KOPT-K1 (cell line): Measurements from ENCODE around the gene LCE1F.

Source experiments
- H3K27ac ChIP-seq: fragments of 200-600 bp; sonication (generic); 2 replicates; pipeline ENCODE4 v1.5.1; 2016; ENCODE audit warnings: antibody characterized with exemption, mild to moderate bottlenecking, low read depth, low read length; ENCODE audit not compliant: poor library complexity, severe bottlenecking
- H3K36me3 ChIP-seq: fragments of 200-600 bp; sonication (generic); 2 replicates; pipeline ENCODE4 v1.5.1; 2017; ENCODE audit warnings: antibody characterized with exemption, mild to moderate bottlenecking, low read length, moderate library complexity; ENCODE audit not compliant: insufficient read depth
- H3K9me3 ChIP-seq: fragments of 200-600 bp; sonication (generic); 2 replicates; pipeline ENCODE4 v1.5.1; 2017; ENCODE audit warnings: antibody characterized with exemption, low read length, mild to moderate bottlenecking; ENCODE audit not compliant: insufficient read depth, poor library complexity, severe bottlenecking

Gene LCE1F

DNA sequence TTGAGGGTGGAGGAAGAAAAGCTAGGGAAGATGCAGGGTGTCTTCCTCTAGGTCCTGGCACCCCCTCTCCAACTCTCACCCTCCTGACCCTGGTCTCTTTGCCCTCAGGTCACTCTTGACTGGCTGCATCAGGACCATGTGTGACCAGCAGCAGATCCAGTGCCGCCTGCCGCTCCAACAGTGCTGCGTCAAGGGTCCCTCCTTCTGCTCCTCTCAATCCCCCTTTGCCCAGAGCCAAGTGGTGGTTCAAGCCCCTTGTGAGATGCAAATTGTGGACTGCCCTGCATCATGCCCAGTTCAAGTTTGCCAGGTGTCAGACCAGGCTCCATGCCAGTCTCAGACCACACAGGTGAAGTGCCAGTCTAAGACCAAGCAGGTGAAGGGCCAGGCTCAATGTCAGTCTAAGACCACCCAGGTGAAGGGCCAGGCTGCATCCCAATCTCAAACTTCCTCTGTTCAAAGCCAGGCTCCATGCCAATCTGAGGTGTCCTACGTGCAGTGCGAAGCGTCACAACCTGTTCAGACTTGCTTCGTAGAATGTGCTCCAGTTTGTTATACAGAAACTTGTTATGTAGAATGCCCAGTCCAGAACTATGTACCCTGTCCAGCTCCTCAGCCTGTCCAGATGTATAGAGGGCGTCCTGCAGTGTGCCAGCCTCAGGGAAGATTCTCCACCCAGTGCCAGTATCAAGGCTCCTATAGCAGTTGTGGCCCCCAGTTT is 15.3 kb upstream of the LCE1F start:
- Histone ChIP-seq H3K36me3 (no peaks in the 10 kb centered on the region), H3K27ac (no peak overlapping the region), H3K9me3 (no peaks in the 10 kb centered on the region)

DNA sequence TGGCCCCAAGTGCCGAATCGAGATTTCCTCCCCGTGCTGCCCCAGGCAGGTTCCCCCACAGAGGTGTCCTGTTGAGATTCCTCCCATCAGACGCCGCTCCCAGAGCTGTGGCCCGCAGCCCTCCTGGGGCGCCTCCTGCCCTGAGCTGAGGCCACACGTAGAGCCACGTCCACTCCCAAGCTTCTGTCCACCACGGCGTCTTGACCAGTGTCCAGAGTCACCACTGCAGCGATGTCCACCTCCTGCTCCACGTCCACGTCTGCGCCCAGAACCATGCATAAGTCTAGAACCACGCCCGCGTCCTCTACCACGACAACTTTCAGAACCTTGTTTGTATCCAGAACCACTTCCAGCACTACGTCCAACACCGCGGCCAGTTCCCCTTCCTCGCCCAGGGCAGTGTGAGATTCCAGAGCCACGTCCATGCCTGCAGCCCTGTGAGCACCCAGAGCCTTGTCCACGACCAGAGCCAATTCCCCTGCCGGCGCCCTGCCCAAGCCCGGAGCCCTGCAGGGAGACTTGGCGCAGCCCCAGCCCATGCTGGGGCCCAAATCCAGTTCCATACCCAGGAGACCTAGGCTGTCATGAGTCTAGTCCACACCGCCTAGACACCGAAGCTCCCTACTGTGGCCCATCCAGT is 14.3 kb upstream of the LCE1F start:
- no peaks in the 10 kb centered on the region for H3K36me3 ChIP-seq
- no peak overlapping the region for H3K27ac ChIP-seq
- H3K9me3 ChIP-seq: no peaks in the 10 kb centered on the region

DNA sequence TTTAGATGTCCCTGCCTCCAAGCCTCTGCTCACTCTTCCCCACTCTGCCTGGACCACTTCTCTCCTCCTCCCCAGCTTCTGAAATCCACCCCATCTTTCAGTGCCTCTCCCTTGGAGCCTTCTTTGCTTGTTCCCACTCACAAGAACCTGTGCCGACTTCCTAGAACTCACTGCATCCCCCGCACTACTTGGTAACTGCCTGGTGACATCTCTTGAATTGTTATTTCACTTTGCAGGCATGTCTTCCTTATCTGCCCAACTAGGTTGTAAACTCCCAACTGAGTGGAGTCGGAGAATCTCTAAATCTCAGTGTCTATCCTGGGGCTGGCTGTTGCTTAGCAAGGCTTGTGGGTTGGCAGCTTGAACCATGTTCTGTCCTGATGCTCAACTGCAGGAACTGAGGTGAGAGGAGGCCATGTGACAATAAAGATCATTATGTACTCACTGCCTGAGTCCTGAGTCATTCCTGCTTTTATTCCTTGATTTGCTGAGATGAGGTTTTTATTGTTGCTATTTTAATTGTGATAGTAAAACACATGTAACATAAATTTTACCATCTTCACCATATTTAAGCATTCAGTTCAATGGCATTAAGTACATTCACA is 13.2 kb upstream of the LCE1F start:
- no peak overlapping the region for H3K27ac ChIP-seq
- H3K36me3 ChIP-seq: no peaks in the 10 kb centered on the region
- no peaks in the 10 kb centered on the region for H3K9me3 ChIP-seq

DNA sequence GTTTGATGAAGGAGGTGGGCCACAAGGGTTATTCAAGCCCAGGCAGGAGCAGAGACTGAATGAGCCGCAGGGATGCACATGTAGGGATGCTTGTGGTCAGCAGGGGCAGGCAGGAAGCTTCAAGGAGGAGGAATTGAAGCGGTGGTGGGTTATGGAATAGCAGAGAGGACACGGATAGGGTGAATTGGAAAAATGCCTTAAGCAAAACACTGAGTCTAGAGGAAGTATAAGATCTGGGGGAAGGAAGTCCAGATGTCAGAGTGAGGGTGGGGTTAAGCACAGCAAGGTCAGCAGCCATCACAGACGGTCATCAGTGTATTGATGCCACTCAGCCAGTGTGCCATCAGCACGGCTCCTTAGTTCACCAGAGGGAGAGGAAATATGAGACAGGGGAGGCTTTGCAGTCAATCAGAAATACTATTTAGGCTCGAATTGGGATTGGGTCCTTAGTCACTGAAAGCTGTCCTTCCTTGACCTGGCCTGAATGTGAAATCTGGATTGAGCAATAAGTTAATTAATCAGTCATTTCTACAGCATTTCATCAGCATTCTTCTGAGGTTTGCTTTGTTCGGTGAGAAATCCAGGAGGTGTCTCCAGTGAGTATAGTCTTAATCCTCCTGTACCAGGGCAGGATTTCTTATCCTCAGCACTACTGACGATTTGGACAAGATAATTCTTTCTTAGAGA is 6.0 kb upstream of the LCE1F start:
- Histone ChIP-seq H3K9me3 (no peaks in the 10 kb centered on the region), H3K27ac (no peak overlapping the region), H3K36me3 (no peaks in the 10 kb centered on the region)

DNA sequence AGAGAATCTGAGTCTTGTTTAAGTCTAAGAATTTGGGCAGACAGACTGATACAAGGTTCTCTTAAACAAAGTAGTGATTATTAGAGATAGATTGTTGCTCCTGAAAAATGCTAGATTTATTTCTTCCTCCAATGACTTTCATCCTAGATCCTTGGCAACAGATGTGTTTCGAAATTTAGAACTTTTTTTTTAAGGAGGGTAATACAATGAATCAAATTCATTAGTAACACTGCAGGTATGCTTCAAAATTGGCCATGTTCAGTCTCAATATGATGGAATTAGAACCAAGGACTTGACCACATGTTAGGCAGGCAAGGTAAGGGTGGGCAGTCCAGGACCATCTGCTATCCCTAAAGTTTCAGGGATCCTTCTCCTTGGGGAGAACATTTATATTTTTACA is 4.5 kb upstream of the LCE1F start:
- H3K27ac ChIP-seq: no peak overlapping the region
- no peaks in the 10 kb centered on the region for H3K36me3 ChIP-seq
- no peaks in the 10 kb centered on the region for H3K9me3 ChIP-seq

DNA sequence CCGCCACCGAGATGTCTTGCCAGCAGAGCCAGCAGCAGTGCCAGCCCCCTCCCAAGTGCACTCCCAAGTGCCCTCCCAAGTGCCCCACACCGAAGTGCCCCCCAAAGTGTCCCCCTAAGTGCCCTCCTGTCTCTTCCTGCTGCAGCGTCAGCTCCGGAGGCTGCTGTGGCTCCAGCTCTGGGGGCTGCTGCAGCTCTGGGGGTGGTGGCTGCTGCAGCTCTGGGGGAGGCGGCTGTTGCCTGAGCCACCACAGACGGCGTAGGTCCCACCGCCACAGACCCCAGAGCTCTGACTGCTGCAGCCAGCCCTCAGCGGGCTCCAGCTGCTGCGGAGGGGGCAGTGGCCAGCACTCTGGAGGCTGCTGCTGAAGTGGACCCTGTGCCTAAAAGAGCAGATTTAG is 1.4 kb downstream of the LCE1F start:
- no peaks in the 10 kb centered on the region for H3K36me3 ChIP-seq
- H3K9me3 ChIP-seq: no peaks in the 10 kb centered on the region
- H3K27ac ChIP-seq: no peak overlapping the region

DNA sequence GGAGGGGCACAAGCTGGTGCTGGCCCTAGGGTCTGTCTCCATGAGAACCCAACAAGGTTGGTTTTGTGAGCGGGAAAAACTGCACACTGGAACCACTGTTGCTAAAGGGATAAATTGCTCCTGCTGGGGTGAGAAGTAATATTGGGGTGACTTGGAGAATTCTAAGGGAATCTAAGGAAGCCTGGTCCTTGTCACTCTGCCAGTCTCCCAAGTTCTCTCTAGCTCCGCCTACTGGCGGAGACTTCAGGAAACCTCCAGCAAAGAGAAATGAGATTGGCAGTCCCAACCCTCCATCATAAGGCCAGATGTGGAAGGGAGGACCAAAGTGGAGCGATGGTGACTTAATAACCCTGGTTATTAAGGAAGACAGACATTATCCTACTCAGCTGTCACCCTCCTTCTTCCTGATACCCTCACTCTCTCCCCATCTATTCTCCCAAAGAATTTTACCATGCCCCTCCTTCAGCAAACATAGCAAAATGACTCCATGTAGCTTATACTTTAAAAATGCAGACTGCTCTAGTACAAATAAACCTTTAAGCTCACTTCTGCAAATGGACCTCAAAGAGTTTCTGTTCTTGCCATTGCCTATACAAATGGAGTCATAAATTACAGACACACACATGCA is 2.7 kb downstream of the LCE1F start:
- H3K9me3 ChIP-seq: no peaks in the 10 kb centered on the region
- no peaks in the 10 kb centered on the region for H3K36me3 ChIP-seq
- no peak overlapping the region for H3K27ac ChIP-seq

DNA sequence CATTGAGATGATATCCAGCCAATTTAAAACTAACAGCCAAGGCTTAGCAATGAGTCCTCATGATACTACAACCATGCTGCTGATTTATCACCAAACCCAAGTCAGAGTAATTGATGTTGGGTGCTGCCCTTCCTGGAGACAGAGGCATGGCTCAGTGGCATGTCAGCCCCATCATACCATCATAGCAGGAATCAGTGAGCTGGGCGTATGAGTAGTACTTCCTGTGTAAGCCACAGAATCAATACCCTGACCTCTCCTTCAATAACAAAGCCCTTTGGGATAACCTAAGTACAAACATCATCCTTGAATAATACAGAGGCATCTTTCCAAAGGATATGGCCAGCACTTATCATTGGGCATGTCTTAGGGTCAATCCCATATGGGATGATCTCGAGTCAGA is 8.2 kb downstream of the LCE1F start:
- H3K9me3 ChIP-seq: no peaks in the 10 kb centered on the region
- H3K36me3 ChIP-seq: no peaks in the 10 kb centered on the region
- no peak overlapping the region for H3K27ac ChIP-seq

DNA sequence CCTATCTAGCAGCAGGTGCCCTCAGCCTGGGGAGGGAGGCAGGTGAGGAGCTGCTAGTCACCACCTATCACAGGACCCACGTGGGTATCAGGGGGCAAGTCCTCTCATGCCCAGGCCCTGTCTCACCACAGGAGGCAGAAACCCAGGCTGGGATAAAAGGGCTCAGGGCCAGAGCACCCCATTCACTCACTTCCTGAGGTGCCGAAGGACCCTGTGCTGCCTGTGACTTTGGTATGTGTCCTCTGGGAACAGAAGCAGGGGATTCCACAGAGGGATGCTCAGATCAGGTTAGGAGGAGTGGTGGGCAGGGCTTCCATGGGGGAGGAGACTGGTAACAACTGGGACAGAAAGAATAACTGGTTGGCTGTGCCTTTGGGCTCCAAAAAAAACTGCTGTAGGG is 11.1 kb downstream of the LCE1F start, which contains the start of gene LCE1E:
TSS of gene LCE1E (plus strand) at position 181 of the 400 bp plus-strand sequence. CDS start 1,043 bp downstream, outside the sequence.
- Histone ChIP-seq H3K27ac (no peak within 1 kb of the TSS), H3K36me3 (no peaks in the 10 kb centered on the region), H3K9me3 (no peaks in the 10 kb centered on the region)

DNA sequence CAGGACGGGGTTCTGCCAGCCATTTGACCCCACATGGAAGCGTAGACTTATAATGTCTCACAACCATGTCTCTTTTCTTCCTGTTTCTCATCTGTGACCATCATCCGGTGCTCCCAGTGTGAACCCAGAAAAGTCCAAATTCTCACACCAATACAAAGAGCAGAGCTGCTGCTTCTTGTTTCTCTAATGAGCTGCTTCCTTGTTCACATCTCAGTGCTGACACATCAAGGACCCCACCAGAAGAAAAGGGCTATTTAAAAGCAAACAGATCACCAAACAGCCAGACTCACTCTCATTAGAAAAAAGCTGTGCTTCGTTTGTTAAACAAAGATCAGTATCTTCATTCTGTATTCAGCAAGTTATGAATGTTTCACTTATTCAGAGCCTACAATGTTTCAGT is 20.7 kb downstream of the LCE1F start:
- H3K27ac ChIP-seq: no peak overlapping the region
- no peaks in the 10 kb centered on the region for H3K9me3 ChIP-seq
- H3K36me3 ChIP-seq: no peaks in the 10 kb centered on the region

DNA sequence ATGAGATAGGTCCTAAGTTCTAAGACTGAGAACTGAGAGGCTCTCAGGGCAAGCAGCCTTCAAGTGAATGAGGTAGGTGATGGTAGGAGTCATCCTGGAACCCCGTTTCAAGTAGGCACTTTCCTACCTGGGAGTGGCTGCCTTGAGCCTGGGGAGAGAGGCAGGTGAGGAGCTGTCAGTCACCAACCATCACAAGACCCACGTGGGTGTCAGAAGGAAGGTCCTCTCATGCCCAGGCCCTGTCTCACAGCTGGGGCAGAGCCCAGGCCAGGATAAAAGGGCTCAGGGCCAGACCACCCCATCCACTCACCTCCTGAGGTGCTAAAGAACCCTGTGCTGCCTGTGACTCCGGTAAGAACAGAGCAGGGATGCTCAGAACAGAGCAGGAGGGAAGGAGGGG is 21.5 kb downstream of the LCE1F start, which contains the start of gene LCE1D:
TSS of gene LCE1D (plus strand) at position 301 of the 400 bp plus-strand sequence. CDS start 1,074 bp downstream, outside the sequence.
- H3K36me3 ChIP-seq: no peaks in the 10 kb centered on the region
- H3K9me3 ChIP-seq: no peaks in the 10 kb centered on the region
- H3K27ac ChIP-seq: no peak within 1 kb of the TSS

DNA sequence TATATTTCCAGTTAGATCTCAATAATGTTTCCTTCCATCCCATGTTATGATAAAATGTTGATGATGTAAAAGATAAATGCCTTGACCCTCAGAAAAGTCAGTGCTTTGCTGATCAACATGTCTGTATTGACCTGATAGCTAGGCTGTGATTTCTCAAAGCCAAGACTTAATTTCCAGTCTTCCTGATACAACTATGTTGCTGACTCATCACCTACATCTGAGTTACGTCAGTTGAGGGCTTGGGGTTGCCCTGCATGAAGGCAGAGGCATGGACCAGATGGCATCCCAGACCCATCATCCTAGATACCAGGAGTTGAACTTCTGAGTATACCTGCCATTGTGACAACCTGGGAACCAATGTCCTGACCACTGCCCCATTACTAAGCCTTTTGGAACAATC is 26.4 kb downstream of the LCE1F start:
- no peaks in the 10 kb centered on the region for H3K36me3 ChIP-seq
- no peak overlapping the region for H3K27ac ChIP-seq
- H3K9me3 ChIP-seq: no peaks in the 10 kb centered on the region

DNA sequence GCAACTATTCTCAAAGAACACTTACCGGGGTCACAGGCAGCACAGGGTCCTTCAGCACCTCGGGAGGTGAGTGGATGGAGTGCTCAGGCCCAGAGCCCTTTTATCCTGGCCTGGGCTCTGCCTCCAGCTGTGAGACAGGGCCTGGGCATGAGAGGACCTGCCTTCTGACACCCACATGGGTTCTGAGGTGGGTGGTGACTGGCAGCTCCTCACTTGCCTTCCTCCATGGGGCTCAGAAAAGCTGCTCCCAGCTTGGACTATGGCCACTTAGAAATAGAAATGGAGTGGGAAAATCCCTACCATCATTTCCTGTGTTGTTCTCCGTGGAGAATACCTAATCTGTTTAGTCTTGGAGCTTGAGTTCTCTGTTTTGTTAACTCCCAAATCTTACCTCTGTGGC is 31.6 kb downstream of the LCE1F start, which contains the start of gene LCE1C:
TSS of gene LCE1C (minus strand) at position 76 of the 400 bp plus-strand sequence. CDS start 1,173 bp downstream, outside the sequence.
- H3K9me3 ChIP-seq: no peaks in the 10 kb centered on the region

DNA sequence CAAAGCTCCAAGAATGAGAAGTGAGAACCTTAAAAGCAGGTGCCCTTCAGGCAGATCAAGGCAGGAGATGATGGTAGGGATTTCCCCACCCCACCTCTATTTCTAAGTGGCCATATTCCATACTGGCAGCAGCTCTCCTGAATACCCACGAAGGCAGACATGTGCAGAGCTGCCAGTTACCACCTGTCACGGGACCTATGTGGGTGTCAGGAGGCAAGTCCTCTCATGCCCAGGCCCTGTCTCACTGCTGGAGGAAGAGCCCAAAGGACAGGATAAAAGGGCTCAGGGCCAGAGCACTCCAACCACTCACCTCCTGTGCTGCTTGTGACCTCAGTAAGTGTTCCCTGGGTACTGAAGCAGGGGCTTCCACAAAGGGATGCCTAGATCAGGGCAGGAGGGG is 36.1 kb downstream of the LCE1F start:
- Histone ChIP-seq H3K9me3 (no peaks in the 10 kb centered on the region), H3K27ac (no peak overlapping the region), H3K36me3 (no peaks in the 10 kb centered on the region)

More for the DNA sequence above, 31.6 kb downstream of the LCE1F start, which contains the start of gene LCE1C:
- H3K27ac ChIP-seq: no peak within 1 kb of the TSS
- H3K36me3 ChIP-seq: no peaks in the 10 kb centered on the region

DNA sequence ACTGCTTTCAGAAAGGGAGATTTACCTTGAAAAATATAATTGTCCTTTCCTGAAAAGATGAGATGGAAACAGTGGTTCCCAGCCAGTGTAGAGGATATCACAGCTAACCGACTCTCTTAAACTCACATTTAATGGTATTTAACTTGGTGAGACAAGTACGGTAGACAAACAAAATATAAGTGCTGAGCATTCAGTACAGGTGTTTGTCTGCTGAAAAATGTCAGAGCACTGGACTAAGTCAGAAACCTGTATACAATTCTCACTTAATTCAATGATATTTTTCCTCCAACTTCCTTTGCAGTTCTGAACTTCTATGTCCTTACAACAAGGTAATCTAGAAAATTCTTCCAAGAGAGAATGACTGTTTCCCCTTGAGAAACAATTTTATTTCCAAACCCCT is 36.7 kb downstream of the LCE1F start, which contains the start of gene LCE1B:
TSS of gene LCE1B (plus strand) at position 301 of the 400 bp plus-strand sequence. CDS start 476 bp downstream, outside the sequence.
- no peaks in the 10 kb centered on the region for H3K36me3 ChIP-seq
- H3K27ac ChIP-seq: no peak within 1 kb of the TSS
- no peaks in the 10 kb centered on the region for H3K9me3 ChIP-seq
